ENCODE data around the gene PPP1R9A.

The PPP1R9A gene

GRCh38 chr7:94908323-94909178, 1.2 kb downstream of the PPP1R9A start:
- no peak for TF ChIP-seq CTCF (conservative IDR thresholded peaks at IDR 0.05; ENCODE audit: control insufficient read depth, insufficient read depth, low read depth, low read length)
- peak overlapping the region; percentile 48 for H3K4me3 ChIP-seq (ENCODE audit: control insufficient read depth, low read depth, low read length)
- DNase-seq (ENCODE audit: low read depth): peak; percentile 7

- H3K4me3 ChIP-seq (ENCODE audit: control insufficient read depth, low read depth, low read length): no peak overlapping the region
- TF ChIP-seq CTCF (conservative IDR thresholded peaks at IDR 0.05; ENCODE audit: control insufficient read depth, insufficient read depth, low read depth, low read length): no peak
- no peak for DNase-seq (ENCODE audit: low read depth)
These were observed 1.7 kb downstream of the PPP1R9A start for GRCh38 chr7:94909179-94909466.

- DNase-seq (ENCODE audit: low read depth): no peak
- no peak overlapping the region for H3K4me3 ChIP-seq (ENCODE audit: control insufficient read depth, low read depth, low read length)
- no peak for TF ChIP-seq CTCF (conservative IDR thresholded peaks at IDR 0.05; ENCODE audit: control insufficient read depth, insufficient read depth, low read depth, low read length)
These were observed 4.7 kb downstream of the PPP1R9A start for GRCh38 chr7:94912085-94912484.

- H3K4me3 ChIP-seq (ENCODE audit: control insufficient read depth, low read depth, low read length): no peak overlapping the region
- TF ChIP-seq CTCF (conservative IDR thresholded peaks at IDR 0.05; ENCODE audit: control insufficient read depth, insufficient read depth, low read depth, low read length): no peak
- no peak for DNase-seq (ENCODE audit: low read depth)
These were observed 6.0 kb downstream of the PPP1R9A start for GRCh38 chr7:94913391-94913790.

- TF ChIP-seq CTCF (conservative IDR thresholded peaks at IDR 0.05; ENCODE audit: control insufficient read depth, insufficient read depth, low read depth, low read length): no peak
- no peak overlapping the region for H3K4me3 ChIP-seq (ENCODE audit: control insufficient read depth, low read depth, low read length)
- DNase-seq (ENCODE audit: low read depth): no peak
These were observed 14.5 kb downstream of the PPP1R9A start for GRCh38 chr7:94921911-94922310.

- TF ChIP-seq CTCF (conservative IDR thresholded peaks at IDR 0.05; ENCODE audit: control insufficient read depth, insufficient read depth, low read depth, low read length): no peak
- DNase-seq (ENCODE audit: low read depth): no peak
- H3K4me3 ChIP-seq (ENCODE audit: control insufficient read depth, low read depth, low read length): no peak overlapping the region
These were observed 15.1 kb downstream of the PPP1R9A start for GRCh38 chr7:94922457-94922856.
